ENCODE results near the gene CFAP54.

The CFAP54 gene

GRCh38 chr12:96578526-96579125, 89.2 kb downstream of the CFAP54 start:
- H3K36me3 ChIP-seq (ENCODE audit: insufficient read depth, low read length) = no peaks in the 10 kb centered on the region
- no peaks in the 10 kb centered on the region for H3K79me2 ChIP-seq (ENCODE audit: insufficient read depth, low read length)
- no peak overlapping the region for H3K9ac ChIP-seq (ENCODE audit: low read length)
- peak; percentile 64 for TF ChIP-seq CTCF (IDR thresholded peaks at IDR 0.05; ENCODE audit: low read length)
- no peak for TF ChIP-seq EZH2 (IDR thresholded peaks at IDR 0.05; ENCODE audit: borderline replicate concordance, low read length)
- no peak overlapping the region for H2AFZ ChIP-seq (ENCODE audit: low read length)
- H3K4me3 ChIP-seq (ENCODE audit: low read depth, low read length, poor library complexity, severe bottlenecking) = no peak overlapping the region
- no peaks in the 10 kb centered on the region for H3K27me3 ChIP-seq (ENCODE audit: insufficient read depth, low read length)
- no peaks in the 10 kb centered on the region for H3F3A ChIP-seq (ENCODE audit: insufficient read depth, low read length)
- no peaks in the 10 kb centered on the region for H4K20me1 ChIP-seq (ENCODE audit: insufficient read depth, low read length)
- no peak overlapping the region for H3K4me2 ChIP-seq (ENCODE audit: low read length)
- no peaks in the 10 kb centered on the region for H3K9me2 ChIP-seq (ENCODE audit: low read depth, low read length)
- no peaks in the 10 kb centered on the region for H3K4me1 ChIP-seq (ENCODE audit: insufficient read depth, low read length, severe bottlenecking)
- no peak overlapping the region for H3K27ac ChIP-seq (ENCODE audit: low read depth, low read length, poor library complexity, severe bottlenecking)
- no peaks in the 10 kb centered on the region for H3K9me3 ChIP-seq (ENCODE audit: low read length)

- Histone ChIP-seq H3K9ac (ENCODE audit: low read length) (no peak overlapping the region), H3K36me3 (ENCODE audit: insufficient read depth, low read length) (no peaks in the 10 kb centered on the region), H3K4me3 (ENCODE audit: low read depth, low read length, poor library complexity, severe bottlenecking) (no peak overlapping the region), H3K4me1 (ENCODE audit: insufficient read depth, low read length, severe bottlenecking) (no peaks in the 10 kb centered on the region), H3K27ac (ENCODE audit: low read depth, low read length, poor library complexity, severe bottlenecking) (no peak overlapping the region), H3F3A (ENCODE audit: insufficient read depth, low read length) (no peaks in the 10 kb centered on the region), H3K9me2 (ENCODE audit: low read depth, low read length) (no peaks in the 10 kb centered on the region), H2AFZ (ENCODE audit: low read length) (no peak overlapping the region), H3K9me3 (ENCODE audit: low read length) (no peaks in the 10 kb centered on the region), H3K27me3 (ENCODE audit: insufficient read depth, low read length) (no peaks in the 10 kb centered on the region), H4K20me1 (ENCODE audit: insufficient read depth, low read length) (no peaks in the 10 kb centered on the region), H3K79me2 (ENCODE audit: insufficient read depth, low read length) (no peaks in the 10 kb centered on the region), H3K4me2 (ENCODE audit: low read length) (no peak overlapping the region)
- TF ChIP-seq CTCF (IDR thresholded peaks at IDR 0.05; ENCODE audit: low read length) = no peak
- TF ChIP-seq EZH2 (IDR thresholded peaks at IDR 0.05; ENCODE audit: borderline replicate concordance, low read length) = no peak
These were observed 96.6 kb downstream of the CFAP54 start for GRCh38 chr12:96585977-96586376.

GRCh38 chr12:96587691-96588090, 98.3 kb downstream of the CFAP54 start:
- H3F3A ChIP-seq (ENCODE audit: insufficient read depth, low read length) = no peaks in the 10 kb centered on the region
- TF ChIP-seq EZH2 (IDR thresholded peaks at IDR 0.05; ENCODE audit: borderline replicate concordance, low read length) (no peak), CTCF (IDR thresholded peaks at IDR 0.05; ENCODE audit: low read length) (no peak)
- no peaks in the 10 kb centered on the region for H3K9me2 ChIP-seq (ENCODE audit: low read depth, low read length)
- no peaks in the 10 kb centered on the region for H3K27me3 ChIP-seq (ENCODE audit: insufficient read depth, low read length)
- H3K9me3 ChIP-seq (ENCODE audit: low read length) = no peaks in the 10 kb centered on the region
- H3K4me2 ChIP-seq (ENCODE audit: low read length) = no peak overlapping the region
- no peak overlapping the region for H2AFZ ChIP-seq (ENCODE audit: low read length)
- H3K9ac ChIP-seq (ENCODE audit: low read length) = no peak overlapping the region
- H3K27ac ChIP-seq (ENCODE audit: low read depth, low read length, poor library complexity, severe bottlenecking) = no peak overlapping the region
- no peak overlapping the region for H3K4me3 ChIP-seq (ENCODE audit: low read depth, low read length, poor library complexity, severe bottlenecking)
- no peaks in the 10 kb centered on the region for H3K4me1 ChIP-seq (ENCODE audit: insufficient read depth, low read length, severe bottlenecking)
- no peaks in the 10 kb centered on the region for H3K36me3 ChIP-seq (ENCODE audit: insufficient read depth, low read length)
- H3K79me2 ChIP-seq (ENCODE audit: insufficient read depth, low read length) = no peaks in the 10 kb centered on the region
- H4K20me1 ChIP-seq (ENCODE audit: insufficient read depth, low read length) = no peaks in the 10 kb centered on the region

Data from OCI-LY1 (cell line).